DLD1 (cell line): ENCODE data around the gene C5orf47.

Source experiments
- in situ Hi-C: cut with HindIII; loops from 2 replicates; pipeline ENCODE4 v1.10.0; 2017; ENCODE audit warnings: low sequenced_read_pairs

C5orf47 gene

GRCh38 chr5:173988554-173989431, at the start of gene C5orf47:
C5orf47 (plus strand) TSS chr5:173989170; CDS start chr5:173989264, 94 bp downstream.
- in situ Hi-C loops: loop anchor here (25.0 kb wide), 1 partner anchor 376 kb away; the partner anchor contains the start of gene BOD1

- in situ Hi-C loops: no loop called here
Observed at GRCh38 chr5:173940269-173940668, 48.7 kb upstream of the C5orf47 start.

GRCh38 chr5:173941102-173941501, 47.9 kb upstream of the C5orf47 start:
- in situ Hi-C loops: no loop called here

GRCh38 chr5:173941758-173942401, 47.1 kb upstream of the C5orf47 start:
- in situ Hi-C loops: no loop called here

- in situ Hi-C loops: no loop called here
Observed at GRCh38 chr5:173944511-173944910, 44.5 kb upstream of the C5orf47 start.

GRCh38 chr5:173945160-173945559, 43.8 kb upstream of the C5orf47 start:
- in situ Hi-C loops: no loop called here

- in situ Hi-C loops: no loop called here
Observed at GRCh38 chr5:173946323-173946722, 42.6 kb upstream of the C5orf47 start.

GRCh38 chr5:173950829-173951228, 38.1 kb upstream of the C5orf47 start:
- in situ Hi-C loops: no loop called here

GRCh38 chr5:173953528-173954090, 35.4 kb upstream of the C5orf47 start:
- in situ Hi-C loops: no loop called here

GRCh38 chr5:173954671-173955521, 34.1 kb upstream of the C5orf47 start:
- in situ Hi-C loops: no loop called here

- in situ Hi-C loops: no loop called here
Observed at GRCh38 chr5:173960986-173961385, 28.0 kb upstream of the C5orf47 start.

- in situ Hi-C loops: no loop called here
Observed at GRCh38 chr5:173961418-173961817, 27.6 kb upstream of the C5orf47 start.

- in situ Hi-C loops: no loop called here
Observed at GRCh38 chr5:173962436-173962972, 26.5 kb upstream of the C5orf47 start.

- in situ Hi-C loops: no loop called here
Observed at GRCh38 chr5:173963182-173963838, 25.7 kb upstream of the C5orf47 start.

- in situ Hi-C loops: no loop called here
Observed at GRCh38 chr5:173963867-173964441, 25.0 kb upstream of the C5orf47 start.

GRCh38 chr5:173964506-173964905, 24.5 kb upstream of the C5orf47 start:
- in situ Hi-C loops: no loop called here

- in situ Hi-C loops: no loop called here
Observed at GRCh38 chr5:173967241-173967640, 21.7 kb upstream of the C5orf47 start.

- in situ Hi-C loops: no loop called here
Observed at GRCh38 chr5:173968154-173968797, 20.7 kb upstream of the C5orf47 start.
